Measurements from ENCODE around the gene NPR2. TPM values are rescaled to one million over a fixed set of nuclear protein-coding genes. Genes with fewer than 3 reads are reported as not detected.

NPR2 gene
- polyA plus RNA-seq, 1 of the 3 experiments (the other 2 are of a cell fraction): 13.5 TPM

- DNase-seq: peak; percentile 72
- H3K9me3 ChIP-seq: no peaks in the 10 kb centered on the region
- peak overlapping the region; percentile 86 for H3K4me2 ChIP-seq
- peaks cover 9 to 17% of the 10 kb centered on the region in 2 experiments; a peak in 3 of 4 replicates for H3K4me1 ChIP-seq (ENCODE audit: control insufficient read depth in 1 of 2, insufficient read depth in 2 of 2, low read depth in 1 of 2, low read length in 1 of 2)
- CTCF ChIA-PET: interaction anchor here (0.6 to 3.4 kb wide), 25 partner anchors 10 to 145 kb away, joined by 3 to 27 read pairs (median 4); partner anchors contain the start of genes ARHGEF39, CCDC107, GBA2 and RGP1
- H3F3A ChIP-seq (replicated peaks; ENCODE audit: insufficient read depth): peaks cover 9% of the 10 kb centered on the region
- peak overlapping the region; percentile 52 to 65 for H3K4me3 ChIP-seq (ENCODE audit: low read depth in 2 of 2, low read length in 1 of 2)
- no peaks in the 10 kb centered on the region for H4K20me1 ChIP-seq (ENCODE audit: insufficient read depth)
- POLR2A ChIA-PET: interaction anchor here (0.6 to 1.5 kb wide), 6 partner anchors 10 to 125 kb away, joined by 3 to 13 read pairs (median 4); partner anchors contain the start of genes CREB3 and TLN1
- 6% methylated on average over 19 of the region's 20 CpGs for WGBS (ENCODE audit: low lambda C conversion rate)
- peak overlapping the region; percentile 53 for H3K9ac ChIP-seq
- H3K9me2 ChIP-seq: no peaks in the 10 kb centered on the region
- no peaks in the 10 kb centered on the region for H3K79me2 ChIP-seq (ENCODE audit: insufficient read depth)
- H3K27ac ChIP-seq (ENCODE audit: low read depth in 2 of 2, low read length in 1 of 2): peak overlapping the region; percentile 38 to 75; a peak in 3 of 4 replicates
- TF ChIP-seq POLR2AphosphoS5 (IDR thresholded peaks at IDR 0.05; ENCODE audit: low read depth, low read length) (0 out of 2 replicates have a peak, but pooled peaks have one; percentile 39), MXI1 (IDR thresholded peaks at IDR 0.05; ENCODE audit: low read depth, low read length) (peak; percentile 2; the same call in 1 of the 2 replicates), PBX3 (IDR thresholded peaks at IDR 0.05) (no peak), TEAD4 (IDR thresholded peaks at IDR 0.05; ENCODE audit: borderline replicate concordance, insufficient read depth) (peak; percentile 14; the same call in 1 of the 2 replicates)
- H2AFZ ChIP-seq (ENCODE audit: low read depth): no peak overlapping the region
- peaks cover 4 to 34% of the 10 kb centered on the region in 2 experiments for H3K36me3 ChIP-seq (replicated peaks in 1 of 2; ENCODE audit: control insufficient read depth in 1 of 2, insufficient read depth in 2 of 2, low read length in 1 of 2)
- H3K27me3 ChIP-seq (ENCODE audit: insufficient read depth): no peaks in the 10 kb centered on the region
These were observed 34.0 kb upstream of the NPR2 start for GRCh38 chr9:35757226-35757891.

- TF ChIP-seq EZH2phosphoT487 (IDR thresholded peaks at IDR 0.05; ENCODE audit: borderline replicate concordance, low read depth): no peak
- no peak for TF ChIP-seq EP300 (IDR thresholded peaks at IDR 0.05; ENCODE audit: borderline replicate concordance in 1 of 2, low read depth in 1 of 2, low read length in 1 of 2)
- no peak for TF ChIP-seq PBX3 (IDR thresholded peaks at IDR 0.05)
- no peak for TF ChIP-seq RXRA (IDR thresholded peaks at IDR 0.05; ENCODE audit: borderline replicate concordance, low read depth)
- TF ChIP-seq RCOR1 (IDR thresholded peaks at IDR 0.05; ENCODE audit: low read length): no peak
- TF ChIP-seq RAD21 (IDR thresholded peaks at IDR 0.05; ENCODE audit: low read length): no peak
- TF ChIP-seq ZBTB33 (IDR thresholded peaks at IDR 0.05; ENCODE audit: borderline replicate concordance, low read depth): no peak
- TF ChIP-seq FOXJ3 (CRISPR knock-in tag; IDR thresholded peaks at IDR 0.05): no peak
- TF ChIP-seq TCF12 (IDR thresholded peaks at IDR 0.05): no peak
- no peak for TF ChIP-seq POLR2AphosphoS5 (IDR thresholded peaks at IDR 0.05; ENCODE audit: low read depth, low read length)
- no peak for TF ChIP-seq FOSL2 (IDR thresholded peaks at IDR 0.05; ENCODE audit: borderline replicate concordance, low read depth)
- no peak for TF ChIP-seq FOXM1 (IDR thresholded peaks at IDR 0.05; ENCODE audit: low read depth)
- no peak for TF ChIP-seq NFIC (IDR thresholded peaks at IDR 0.05; ENCODE audit: borderline replicate concordance)
- no peak for TF ChIP-seq GABPA (IDR thresholded peaks at IDR 0.05; ENCODE audit: low read depth)
- no peak for TF ChIP-seq MAX (IDR thresholded peaks at IDR 0.05; ENCODE audit: low read depth)
- no peak for TF ChIP-seq CTCF (IDR thresholded peaks at IDR 0.05)
- no peak for TF ChIP-seq SIN3A (IDR thresholded peaks at IDR 0.05; ENCODE audit: borderline replicate concordance, low read depth, low read length)
- Histone ChIP-seq H3K4me1 (ENCODE audit: control insufficient read depth in 1 of 2, insufficient read depth in 2 of 2, low read depth in 1 of 2, low read length in 1 of 2) (peaks cover 9 to 17% of the 10 kb centered on the region in 2 experiments; a peak in 3 of 4 replicates), H3K4me2 (peak overlapping the region; percentile 86; the same call in 1 of the 2 replicates), H4K20me1 (ENCODE audit: insufficient read depth) (no peaks in the 10 kb centered on the region), H3K79me2 (ENCODE audit: insufficient read depth) (no peaks in the 10 kb centered on the region), H3K9me3 (no peaks in the 10 kb centered on the region), H3K27ac (ENCODE audit: low read depth in 2 of 2, low read length in 1 of 2) (peak overlapping the region; percentile 38 to 75; a peak in 3 of 4 replicates), H3F3A (replicated peaks; ENCODE audit: insufficient read depth) (peaks cover 11% of the 10 kb centered on the region), H2AFZ (ENCODE audit: low read depth) (no peak overlapping the region), H3K9ac (no peak overlapping the region; the same call in 1 of the 2 replicates), H3K27me3 (ENCODE audit: insufficient read depth) (no peaks in the 10 kb centered on the region), H3K36me3 (replicated peaks in 1 of 2; ENCODE audit: control insufficient read depth in 1 of 2, insufficient read depth in 2 of 2, low read length in 1 of 2) (peaks cover 4 to 29% of the 10 kb centered on the region in 2 experiments), H3K4me3 (ENCODE audit: low read depth in 2 of 2, low read length in 1 of 2) (peak overlapping the region; percentile 52 to 65; a peak in 3 of 4 replicates), H3K9me2 (no peaks in the 10 kb centered on the region)
- no peak for DNase-seq
- ChIA-PET POLR2A (no interaction called here), CTCF (interaction anchor here (0.8 to 3.4 kb wide), 5 partner anchors 10 to 137 kb away, joined by 3 to 27 read pairs (median 5); partner anchors contain the start of genes GBA2 and RGP1)
These were observed 33.5 kb upstream of the NPR2 start for GRCh38 chr9:35757892-35758275.

Measured in SK-N-SH (cell line).